GM12801 (cell line): ENCODE measurements around the gene FGF1.

Experiments used
- CTCF ChIP-seq: IDR thresholded peaks from one replicate; pipeline ENCODE4 v1.5.1; 2011; ENCODE audit warnings: control low read depth; ENCODE audit not compliant: insufficient read length; ENCODE audit errors: extremely low read depth

FGF1 gene

GRCh38 chr5:142720641-142721271 lies 34.9 kb upstream of the FGF1 start:
- no peak for TF ChIP-seq CTCF

- TF ChIP-seq CTCF, result no peak
Observed at GRCh38 chr5:142719836-142720370, 34.0 kb upstream of the FGF1 start.

- TF ChIP-seq CTCF, result no peak
Observed at GRCh38 chr5:142717582-142718215, 31.8 kb upstream of the FGF1 start.

GRCh38 chr5:142716963-142717362 lies 31.1 kb upstream of the FGF1 start:
- no peak for TF ChIP-seq CTCF

- TF ChIP-seq CTCF, result no peak
Observed at GRCh38 chr5:142715291-142715690, 29.4 kb upstream of the FGF1 start.

GRCh38 chr5:142713121-142713706 lies 27.3 kb upstream of the FGF1 start:
- TF ChIP-seq CTCF, result no peak

- TF ChIP-seq CTCF, result no peak
Observed at GRCh38 chr5:142703153-142703552, 17.3 kb upstream of the FGF1 start.
